Activated CD4-positive, alpha-beta T cell treated with anti-CD3 and anti-CD28 coated beads for 4 hours (primary cell): ENCODE data around the gene DLG3.
"Not testable (repeated sequence)": the region's sequence is repeated elsewhere in the genome, so short reads cannot be mapped to it uniquely, and the experiment has no call there.

Source experiments
- DNase-seq, 2 donors: peaks; one replicate each; pipeline ENCODE4 v3.0.0-alpha.2; 2020

Gene DLG3

DNA sequence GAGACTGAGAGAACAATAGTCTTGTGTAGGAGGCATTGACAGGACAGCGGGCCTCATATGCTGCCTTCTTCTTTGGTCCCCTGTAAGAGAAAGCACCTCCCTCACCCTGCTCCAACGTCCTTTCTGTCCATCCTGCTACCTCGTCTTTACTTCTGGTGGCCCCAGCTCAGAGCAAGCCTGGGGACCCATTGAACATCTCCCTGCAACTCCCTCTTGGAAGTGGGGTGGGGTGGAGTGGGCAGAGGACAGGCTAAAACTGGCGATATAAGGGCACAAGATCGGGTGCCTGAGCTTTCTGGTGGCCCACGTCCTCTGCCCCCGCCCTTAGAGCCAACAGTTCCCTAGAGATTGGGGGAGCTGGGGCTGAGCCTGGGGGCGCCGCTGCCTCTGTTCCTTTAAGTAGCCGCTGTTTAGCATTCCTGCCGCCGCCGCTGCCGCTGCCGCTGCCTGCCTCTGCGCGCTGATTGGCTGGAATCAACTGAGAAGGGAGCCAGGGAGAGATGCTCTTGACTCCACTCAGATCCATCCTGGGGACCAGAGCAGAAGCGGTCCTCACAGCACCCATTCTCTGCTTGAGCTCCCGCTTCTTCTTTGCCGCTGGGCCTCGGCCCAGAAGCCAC, at the start of gene DLG3:
Gene DLG3, plus strand, starts transcription at position 510 of the 620 bp plus-strand sequence. CDS start 367 bp downstream, outside the sequence.
- no peak for DNase-seq

DNA sequence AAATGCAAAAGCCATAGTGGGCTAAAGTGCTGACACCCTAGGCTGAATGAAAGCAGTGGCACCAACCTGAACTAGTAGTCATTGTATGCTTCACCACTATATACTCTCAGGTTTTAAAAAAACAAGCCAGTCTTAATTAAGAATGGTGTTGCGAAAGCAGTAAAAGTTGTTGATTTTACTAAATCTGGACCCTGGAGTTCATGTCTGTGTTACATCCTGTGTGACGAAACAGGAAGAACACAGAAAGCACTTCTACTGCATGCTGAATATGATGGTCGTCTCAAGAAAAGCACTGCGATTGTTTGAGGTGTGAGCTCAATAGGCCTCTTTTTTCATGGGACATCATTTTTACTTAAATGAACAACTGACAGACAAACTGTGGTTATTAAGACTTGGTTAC, 45.7 kb upstream of the DLG3 start:
- peak in 1 of 2 donors; percentile 7 for DNase-seq

DNA sequence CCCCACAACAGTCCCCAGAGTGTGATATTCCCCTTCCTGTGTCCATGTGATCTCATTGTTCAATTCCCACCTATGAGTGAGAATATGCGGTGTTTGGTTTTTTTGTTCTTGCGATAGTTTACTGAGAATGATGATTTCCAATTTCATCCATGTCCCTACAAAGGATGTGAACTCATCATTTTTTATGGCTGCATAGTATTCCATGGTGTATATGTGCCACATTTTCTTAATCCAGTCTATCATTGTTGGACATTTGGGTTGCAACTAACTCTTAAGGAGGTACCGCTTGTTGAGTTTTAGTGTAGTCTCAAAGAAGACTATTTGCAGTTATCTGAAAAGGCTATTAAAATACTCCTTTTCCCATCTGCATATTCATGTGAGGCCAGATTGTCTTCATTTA, 44.5 kb upstream of the DLG3 start:
- not testable (repeated sequence) for DNase-seq

DNA sequence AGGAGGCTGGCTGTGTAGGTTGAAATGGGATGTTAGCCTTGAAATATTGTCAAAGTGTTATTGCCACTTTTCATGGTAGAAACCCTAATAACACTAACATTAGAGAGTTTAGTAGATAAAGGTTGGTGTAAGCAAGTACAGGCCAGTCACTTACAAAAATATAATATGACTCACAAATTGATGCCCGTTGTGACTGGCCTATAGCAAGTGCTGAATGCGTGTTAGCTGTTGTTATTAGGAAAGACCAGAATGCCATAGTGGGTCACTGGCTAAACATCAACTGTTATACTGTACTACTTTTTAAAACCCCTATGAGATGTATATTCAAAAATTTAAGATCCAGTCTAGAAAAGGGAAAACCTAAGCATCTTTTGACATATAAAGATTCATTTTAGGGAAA, 41.9 kb upstream of the DLG3 start:
- no peak for DNase-seq

DNA sequence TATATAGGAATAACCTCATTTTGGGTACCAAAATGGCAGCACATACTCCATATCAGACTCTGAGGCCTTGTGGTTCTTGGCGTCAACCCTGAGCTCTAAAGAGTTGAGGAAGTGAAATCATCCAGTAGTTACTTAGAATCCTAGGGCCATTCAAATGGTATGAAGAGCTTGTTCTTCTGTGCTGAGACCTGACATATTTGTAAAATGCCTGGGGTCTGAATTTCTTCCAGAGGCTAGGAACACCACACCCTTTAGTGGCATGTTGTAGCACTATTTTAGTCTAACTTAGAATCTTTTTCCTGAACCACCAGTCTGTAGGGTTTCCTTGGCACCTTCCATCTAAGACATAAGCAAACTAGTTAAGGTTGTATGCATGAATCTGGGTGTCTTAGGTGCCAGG, 39.6 kb upstream of the DLG3 start:
- no peak for DNase-seq

DNA sequence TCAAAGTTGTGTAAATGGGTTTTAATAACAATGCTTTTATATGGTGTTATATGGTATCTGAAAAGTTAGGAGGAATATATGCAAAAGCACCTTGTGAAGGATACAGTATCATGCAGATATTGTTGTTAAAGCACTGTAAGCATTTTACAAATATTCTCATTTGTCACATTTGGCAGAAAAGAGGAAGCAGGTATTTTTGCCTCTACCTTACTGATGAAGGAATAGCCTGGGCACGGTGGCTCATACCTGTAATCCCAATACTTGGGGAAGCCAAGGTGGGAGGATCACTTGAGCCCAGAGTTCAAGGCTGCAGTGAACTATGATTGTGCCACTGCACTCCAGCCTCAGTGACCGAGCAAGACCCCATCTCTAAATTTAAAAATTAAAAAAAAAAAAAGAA, 33.7 kb upstream of the DLG3 start:
- DNase-seq: no peak

DNA sequence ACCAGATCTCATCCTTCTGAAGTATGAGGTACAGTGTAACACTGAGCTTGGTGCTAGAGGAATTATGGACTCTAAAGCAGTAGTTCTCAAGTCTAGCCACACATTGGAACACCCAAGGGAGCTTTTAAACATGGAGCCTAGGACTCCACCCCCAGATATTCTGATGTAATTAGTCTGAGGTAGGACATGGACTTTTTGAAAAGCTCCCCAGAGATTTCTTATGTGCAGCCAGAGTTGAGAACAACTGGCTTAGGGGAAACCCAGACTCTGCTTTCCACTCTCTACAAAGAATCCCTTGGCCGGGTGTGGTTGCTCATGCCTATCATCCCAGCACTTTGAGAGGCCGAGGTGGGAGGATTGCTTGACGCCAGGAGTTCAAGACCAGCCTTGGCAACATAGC, 33.2 kb upstream of the DLG3 start:
- no peak for DNase-seq

DNA sequence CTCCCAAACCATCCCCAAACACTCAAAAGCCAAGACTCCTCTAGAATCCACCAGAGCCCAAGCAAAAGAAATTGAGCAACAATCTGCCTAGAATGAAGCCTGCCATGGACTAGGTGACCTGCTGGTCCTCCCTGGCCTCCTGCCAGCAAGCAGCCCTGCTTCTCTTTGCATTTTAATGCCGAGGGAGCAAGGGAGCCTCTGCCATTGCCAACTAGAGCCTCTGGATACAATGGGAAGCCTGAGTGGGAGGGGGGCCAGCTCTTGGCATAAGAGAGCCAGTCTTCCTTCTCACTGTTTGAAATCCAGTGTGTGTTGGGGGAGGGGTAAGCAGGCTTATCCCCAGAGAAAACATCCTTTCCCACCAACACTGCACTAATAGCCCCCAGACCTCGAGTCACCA, 23.0 kb upstream of the DLG3 start:
- DNase-seq: no peak

DNA sequence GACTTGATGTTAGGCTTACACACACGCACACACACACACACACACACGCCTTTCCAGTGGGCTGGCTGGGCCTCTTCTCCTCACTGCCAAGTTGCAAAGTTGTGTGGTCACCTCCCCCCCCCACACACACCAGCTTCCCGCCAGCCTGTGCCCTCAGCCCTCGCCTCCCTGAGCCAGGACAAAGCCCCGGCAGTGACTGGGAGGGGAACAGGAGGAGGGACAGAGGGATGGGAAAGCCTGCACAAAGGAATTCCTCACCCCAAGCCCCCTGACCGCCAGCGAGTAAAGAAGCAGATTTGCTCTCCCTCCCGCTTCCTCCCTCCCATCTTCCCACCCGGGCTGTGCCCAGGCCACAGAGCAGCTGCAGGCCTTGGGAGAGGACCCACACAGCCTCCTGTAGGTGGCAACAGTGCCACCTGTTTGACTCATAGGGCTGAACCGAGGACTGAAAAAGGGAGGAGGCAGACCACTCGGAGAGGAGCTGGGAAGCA, 21.7 kb upstream of the DLG3 start, which contains the start of gene GDPD2:
Gene GDPD2, plus strand, starts transcription at position 464 of the 491 bp plus-strand sequence. CDS start 1,671 bp downstream, outside the sequence.
- no peak for DNase-seq

DNA sequence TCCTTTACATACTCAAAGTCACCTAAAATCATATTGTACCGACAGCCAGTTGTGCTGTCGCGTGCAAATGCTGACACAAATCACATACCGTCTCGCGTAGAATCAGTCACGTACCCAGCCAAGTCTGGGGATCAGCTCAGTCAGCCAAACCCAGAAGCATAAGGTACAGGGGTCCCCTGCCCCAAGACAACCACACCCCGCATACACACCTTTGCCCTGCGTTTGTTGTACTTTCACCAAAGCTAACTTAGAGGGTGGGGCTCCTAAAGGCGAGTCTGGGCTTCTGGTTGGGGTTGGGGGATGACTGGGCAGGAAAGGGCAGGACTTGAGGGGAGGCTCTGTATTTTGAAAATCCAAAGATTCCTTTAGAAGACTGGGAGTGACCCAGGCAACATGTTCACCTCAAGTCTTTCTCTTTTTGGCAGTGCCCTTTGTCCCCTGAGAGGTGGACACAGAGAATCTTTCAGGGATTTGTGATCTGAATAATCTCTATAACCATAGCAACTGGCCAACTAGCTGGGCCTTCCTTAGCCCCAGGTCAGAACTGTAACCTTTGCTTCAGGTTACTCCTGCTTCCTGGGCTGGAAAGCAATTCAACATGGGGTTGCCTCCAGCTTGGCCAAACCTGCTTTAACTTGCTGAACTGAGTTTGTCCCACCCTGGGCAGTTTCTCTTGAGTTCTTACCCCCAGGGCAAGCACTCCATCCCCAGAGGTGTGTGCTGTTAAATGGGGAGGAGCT, 20.5 kb upstream of the DLG3 start:
- no peak for DNase-seq

DNA sequence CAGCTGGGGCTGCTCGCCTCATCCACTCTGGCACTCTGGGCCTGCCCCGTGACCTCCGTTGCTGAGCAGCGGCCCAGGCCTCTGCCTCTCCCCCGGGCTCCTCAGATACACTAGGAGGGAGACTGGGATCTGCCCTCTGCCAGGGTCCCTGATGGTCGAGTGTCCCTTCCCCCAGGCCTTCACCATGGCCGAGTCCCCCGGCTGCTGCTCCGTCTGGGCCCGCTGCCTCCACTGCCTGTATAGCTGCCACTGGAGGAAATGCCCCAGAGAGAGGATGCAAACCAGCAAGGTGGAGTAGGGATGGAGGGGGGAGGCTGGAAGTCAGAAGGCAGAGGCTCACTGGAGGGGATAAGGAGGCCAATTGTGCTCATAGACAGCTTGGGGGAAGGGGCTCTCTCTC, 19.8 kb upstream of the DLG3 start:
- DNase-seq: no peak

DNA sequence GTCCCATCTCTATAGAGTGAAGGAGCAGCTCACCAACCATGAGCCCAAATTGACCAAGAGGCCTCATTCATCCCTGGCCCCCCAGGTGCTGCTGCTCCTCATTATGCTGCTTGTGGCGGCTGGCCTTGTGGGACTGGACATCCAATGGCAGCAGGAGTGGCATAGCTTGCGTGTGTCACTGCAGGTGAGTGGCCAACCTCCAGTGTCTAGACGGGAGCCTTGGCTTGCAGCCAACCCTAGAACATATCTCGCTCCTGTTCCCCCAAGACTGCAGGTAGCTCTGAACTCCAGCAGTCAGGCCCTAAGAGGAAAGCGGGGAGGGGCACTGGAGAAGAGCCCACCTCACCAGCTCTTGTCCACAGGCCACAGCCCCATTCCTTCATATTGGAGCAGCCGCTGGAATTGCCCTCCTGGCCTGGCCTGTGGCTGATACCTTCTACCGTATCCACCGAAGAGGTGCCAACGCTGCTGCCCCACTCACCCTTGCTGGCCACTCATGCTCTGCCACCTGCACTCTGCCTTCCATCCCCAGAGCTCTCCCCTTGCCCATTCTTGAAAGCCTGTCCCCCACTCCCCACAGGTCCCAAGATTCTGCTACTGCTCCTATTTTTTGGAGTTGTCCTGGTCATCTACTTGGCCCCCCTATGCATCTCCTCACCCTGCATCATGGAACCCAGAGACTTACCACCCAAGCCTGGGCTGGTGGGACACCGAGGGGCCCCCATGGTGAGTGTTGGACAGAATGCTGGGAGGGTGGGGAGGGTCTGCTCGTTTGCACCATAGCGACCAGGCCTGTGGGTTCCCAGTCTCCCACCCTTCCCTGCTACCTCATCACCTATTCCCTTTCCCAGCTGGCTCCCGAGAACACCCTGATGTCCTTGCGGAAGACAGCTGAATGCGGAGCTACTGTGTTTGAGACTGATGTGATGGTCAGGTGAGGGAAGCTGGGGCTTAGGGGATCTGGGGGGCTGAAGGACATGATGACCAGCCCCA, 18.1 kb upstream of the DLG3 start:
- no peak for DNase-seq

DNA sequence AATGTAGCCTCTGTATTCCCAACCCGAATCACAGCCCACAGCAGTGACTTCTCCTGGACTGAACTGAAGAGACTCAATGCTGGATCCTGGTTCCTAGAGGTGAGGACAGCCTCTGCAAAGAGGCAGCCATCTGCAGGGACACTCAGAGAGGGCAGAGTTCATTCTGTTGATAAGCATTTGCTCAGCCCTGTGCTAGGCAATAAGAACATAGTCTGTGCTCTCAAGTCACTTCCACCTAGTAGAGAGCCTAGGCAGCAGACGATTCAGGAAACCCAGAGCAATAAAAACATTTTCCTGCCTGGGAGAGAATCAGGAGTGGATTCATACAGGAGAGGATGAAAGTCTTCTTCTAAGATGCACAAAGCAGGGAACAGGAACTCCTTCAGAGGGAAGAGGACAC, 17.3 kb upstream of the DLG3 start:
- no peak for DNase-seq

DNA sequence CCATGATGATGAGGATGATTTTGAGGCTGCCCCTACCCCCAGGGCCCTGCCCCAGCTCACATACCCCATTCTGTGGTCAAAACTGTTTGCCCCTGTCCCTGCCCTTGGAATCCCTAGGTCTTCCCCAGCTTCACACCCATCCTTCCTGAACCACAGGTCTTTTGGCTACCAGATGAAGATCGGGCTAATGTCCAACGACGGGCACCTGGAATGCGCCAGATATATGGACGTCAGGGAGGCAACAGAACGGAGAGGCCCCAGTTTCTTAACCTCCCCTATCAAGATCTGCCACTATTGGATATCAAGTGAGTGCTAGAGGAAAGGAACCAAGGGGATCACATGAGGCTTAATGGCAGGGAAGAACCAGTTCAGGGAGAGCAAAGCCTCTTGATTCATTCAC, 14.9 kb upstream of the DLG3 start:
- no peak for DNase-seq

DNA sequence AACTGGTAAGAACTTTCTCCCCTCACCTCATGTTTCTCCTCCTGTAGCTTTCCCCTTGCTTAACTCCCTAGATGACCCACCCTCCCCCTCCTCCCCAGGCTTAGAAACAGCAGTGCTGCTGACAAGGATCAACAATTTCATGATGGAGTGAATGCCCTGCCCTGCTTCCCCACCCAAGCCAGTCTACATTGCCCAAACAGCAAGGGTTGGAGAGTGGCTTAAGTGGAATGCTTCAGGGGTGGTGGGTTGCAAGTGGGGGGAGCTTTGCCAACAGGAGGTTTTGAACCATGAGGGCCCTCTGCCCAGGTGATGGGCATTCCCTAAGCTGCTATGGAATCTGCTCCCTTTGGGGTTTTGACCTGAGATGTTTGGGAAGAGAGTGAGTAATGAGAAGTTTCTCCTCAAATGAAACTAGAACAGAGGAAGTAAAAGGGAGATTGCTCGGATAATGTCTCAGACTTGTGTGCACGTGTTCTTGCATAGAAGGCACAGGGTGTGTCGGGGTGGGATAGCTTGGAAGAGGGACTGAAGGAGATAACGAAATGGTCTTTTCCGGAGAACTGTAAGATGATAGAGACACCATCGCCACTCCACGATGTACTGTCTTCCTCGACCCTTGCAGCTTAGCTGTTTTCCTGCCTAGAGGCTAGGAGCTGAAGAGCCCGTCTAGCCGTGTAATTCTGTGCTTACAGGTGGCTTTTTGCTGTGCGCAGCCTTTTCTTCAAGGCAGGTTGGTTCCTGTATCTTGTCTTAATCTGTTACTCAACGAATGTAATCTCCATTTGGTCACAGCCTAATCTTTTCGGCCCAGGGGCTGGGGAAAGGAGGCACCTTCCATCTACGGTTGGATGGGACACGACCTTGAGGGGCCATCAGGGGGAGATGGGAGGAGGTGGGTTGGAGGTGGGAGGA, 11.4 kb upstream of the DLG3 start:
- DNase-seq: no peak

DNA sequence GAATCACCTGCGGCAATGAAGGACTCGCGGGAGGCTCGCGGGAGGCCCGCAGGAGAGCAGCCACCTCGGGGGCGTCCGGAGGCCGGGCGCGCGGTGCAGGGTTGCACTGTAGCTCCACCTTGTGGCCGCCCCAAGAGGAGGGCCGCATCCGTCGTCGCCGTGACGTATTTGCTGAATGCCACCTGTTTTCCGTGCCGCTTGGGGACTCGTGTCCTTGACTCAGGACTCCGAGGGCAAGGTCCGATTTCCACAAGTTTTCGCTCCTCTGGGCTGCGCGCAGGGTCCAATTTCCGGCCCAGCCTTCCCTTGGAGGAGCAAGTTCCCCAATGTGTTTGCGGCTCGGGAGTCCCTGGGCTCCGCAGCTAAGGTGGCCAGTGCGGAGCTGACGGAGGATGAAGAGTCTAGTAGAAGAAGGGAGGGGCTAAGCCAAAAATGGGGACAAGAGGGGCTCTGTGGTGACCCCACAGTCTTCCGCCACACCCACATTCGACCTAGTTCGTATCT, 10.7 kb upstream of the DLG3 start:
- DNase-seq: peak; percentile 70 to 75

DNA sequence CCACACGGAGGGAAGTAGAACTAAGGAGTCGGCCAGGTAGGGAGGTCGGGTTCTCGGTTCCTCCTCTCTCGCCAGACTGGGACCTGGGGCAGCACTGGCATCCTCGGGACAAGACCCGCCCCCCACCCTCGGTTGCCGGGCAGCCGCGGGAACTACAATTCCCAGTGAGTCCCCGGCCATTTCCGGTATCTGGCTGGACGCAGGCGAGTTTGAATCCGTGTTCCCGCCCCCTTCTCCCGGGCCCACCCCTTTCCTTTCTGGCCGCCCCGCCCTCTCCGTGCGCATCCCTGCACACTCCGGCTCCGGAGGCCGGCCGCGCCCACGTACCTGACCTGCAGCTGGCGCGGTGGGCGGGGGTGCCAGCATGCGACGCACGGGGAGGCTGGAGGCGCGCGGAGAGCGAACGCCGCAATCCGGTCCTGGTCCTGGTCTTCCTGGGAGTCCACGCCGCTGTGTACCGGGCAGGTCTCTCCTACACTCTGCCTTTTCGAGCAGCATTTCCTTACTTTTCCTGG, 10.2 kb upstream of the DLG3 start:
- peak; percentile 52 to 56 for DNase-seq

DNA sequence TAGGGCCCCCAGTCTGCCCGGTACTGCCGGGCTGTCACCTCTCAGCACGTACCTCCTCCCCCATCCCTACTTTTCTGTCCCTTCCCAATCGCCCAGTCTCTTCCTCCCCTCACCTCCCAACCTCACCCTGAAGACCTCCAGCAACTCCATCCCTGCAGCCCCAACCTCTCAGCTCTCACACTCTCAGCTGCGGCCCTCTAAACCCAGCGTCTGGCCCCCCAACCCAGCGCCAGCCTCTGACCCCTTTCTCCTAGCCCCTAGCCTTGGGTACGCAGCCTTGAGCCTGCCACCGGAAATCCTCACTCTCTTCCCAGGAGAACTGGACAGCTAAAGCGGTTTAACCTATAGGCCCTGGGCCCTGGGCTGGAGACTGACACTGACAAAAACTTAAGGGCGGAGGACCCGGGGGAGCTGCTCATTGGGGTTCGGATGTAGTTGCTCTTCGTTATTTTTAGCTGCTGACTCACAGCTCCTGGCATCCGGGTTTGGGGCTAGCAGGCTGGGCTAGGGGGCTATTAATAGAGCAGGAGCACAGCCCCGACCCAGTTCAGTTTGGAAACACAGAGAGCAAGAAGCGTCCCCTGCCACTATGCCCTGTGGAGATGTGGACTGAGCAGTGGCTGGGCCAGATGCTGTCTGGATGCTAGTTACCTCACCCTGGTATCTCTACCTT, 9.6 kb upstream of the DLG3 start:
- no peak for DNase-seq

DNA sequence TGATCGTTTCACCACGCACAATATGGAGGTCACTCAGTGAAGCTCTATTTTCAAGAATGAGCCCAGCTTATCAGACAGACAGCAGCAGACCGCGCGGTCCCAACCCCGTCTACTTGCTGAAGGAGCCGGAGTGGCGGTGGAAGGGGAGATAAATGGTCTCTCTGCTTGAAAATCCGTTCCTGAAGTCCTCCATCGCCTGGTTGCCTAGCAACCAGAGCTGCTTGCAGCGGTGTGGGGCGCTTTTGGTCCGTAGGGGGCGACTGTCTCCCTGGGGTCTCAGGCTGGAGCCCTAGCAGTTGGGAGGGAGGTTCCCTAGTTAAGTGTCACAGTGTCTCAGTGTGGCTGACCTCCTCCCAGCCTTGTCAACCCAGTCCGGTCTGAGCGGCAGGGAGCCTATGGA, 8.3 kb upstream of the DLG3 start:
- no peak for DNase-seq

DNA sequence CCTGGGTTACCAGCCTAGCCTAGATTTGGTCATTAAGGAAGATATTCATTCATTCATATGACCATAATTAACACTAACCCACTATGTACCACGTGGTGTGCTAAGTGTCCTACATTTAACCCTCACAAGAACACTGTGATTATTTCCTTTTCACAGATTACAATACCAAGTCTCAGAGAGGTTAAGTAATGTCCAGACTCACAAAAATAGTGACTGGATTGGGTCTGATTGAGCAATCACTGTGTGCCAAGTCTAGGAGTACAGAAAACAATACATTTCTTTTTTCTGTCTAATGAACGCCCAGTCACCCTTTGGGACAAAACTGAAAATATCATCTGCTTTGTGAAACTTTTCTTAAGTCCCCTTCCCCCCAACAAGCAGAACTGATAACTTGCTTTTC, 7.6 kb upstream of the DLG3 start:
- no peak for DNase-seq
